ENCODE measurements around the gene SPAG4.

The SPAG4 gene

DNA sequence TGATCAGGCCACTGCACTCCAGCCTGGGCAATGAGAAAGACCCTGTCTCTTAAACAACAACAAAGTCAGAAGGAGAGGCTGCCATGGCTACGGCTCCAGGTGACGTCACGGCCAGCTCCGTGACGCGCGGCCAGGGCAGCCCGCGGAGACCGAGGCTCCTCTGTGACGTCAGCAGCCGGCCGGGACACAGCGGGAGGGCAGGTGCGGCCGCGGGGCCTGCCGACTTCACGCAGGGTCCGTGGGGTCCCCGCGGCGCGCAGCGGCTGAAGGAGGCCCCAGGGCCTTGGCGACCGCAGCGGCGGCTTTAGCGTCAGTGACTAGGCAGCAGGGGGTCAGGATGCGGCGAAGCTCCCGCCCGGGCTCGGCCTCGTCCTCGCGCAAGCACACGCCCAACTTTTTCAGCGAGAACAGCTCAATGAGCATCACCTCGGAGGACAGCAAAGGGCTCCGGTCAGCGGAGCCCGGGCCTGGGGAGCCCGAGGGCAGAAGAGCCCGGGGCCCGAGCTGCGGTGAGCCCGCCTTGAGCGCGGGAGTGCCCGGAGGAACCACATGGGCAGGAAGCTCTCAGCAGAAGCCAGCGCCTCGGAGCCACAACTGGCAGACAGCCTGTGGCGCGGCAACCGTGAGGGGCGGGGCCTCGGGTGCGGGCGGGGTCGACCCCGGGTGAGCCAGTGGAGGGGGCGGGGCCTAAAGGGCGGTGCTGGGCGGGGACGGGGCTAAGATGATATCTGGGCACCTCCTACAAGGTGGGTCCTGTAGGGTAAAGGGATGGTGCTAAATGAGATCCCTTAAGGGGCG, at the start of gene SPAG4:
Gene SPAG4, plus strand, starts transcription at position 163 of the 798 bp plus-strand sequence. Its CDS starts 175 bp downstream, at position 338.
- no peaks in the 10 kb centered on the region for H3K9me3 Mint-ChIP-seq
- H3K36me3 Mint-ChIP-seq, result no peaks in the 10 kb centered on the region
- peaks cover 11% of the 10 kb centered on the region for H3K27me3 Mint-ChIP-seq
- H3K4me3 Mint-ChIP-seq, result peak within 1 kb of the TSS; percentile 90
- peak within 1 kb of the TSS; percentile 91 for H3K27ac Mint-ChIP-seq
- peaks cover 76% of the 10 kb centered on the region for H3K4me1 Mint-ChIP-seq
- ATAC-seq, result peak; percentile 96

DNA sequence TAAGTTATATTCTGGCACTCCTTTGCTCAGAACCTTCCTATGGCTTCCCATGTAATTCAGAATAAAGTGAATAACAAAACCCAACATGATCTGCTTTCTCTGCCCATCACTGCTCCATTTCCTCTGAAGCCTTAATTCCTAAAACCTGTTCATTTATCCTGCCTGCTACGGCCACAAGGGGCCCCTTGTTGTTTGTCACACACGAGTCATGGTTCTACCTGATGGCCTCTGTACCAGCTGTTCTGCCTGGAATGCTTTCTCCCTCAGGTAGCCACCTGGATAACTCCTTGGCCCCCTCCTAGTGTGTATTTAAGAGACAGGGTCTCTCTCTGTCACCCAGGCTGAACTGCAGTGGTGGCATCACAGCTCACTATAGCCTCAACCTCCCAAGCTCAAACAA, 47.0 kb upstream of the SPAG4 start:
- Mint-ChIP-seq H3K9me3 (peaks cover 4% of the 10 kb centered on the region), H3K27me3 (peaks cover 17% of the 10 kb centered on the region), H3K4me3 (no peak overlapping the region), H3K4me1 (no peaks in the 10 kb centered on the region), H3K27ac (no peak overlapping the region), H3K36me3 (no peaks in the 10 kb centered on the region)
- no peak for ATAC-seq

GRCh38 chr20:35571555-35571954, 44.1 kb upstream of the SPAG4 start:
- Mint-ChIP-seq H3K4me3 (no peak overlapping the region), H3K36me3 (peaks cover 5% of the 10 kb centered on the region), H3K27ac (no peak overlapping the region), H3K9me3 (peaks cover 7% of the 10 kb centered on the region), H3K4me1 (no peaks in the 10 kb centered on the region), H3K27me3 (peaks cover 17% of the 10 kb centered on the region)
- ATAC-seq, result no peak

- H3K9me3 Mint-ChIP-seq, result peaks cover 7% of the 10 kb centered on the region
- peaks cover 5% of the 10 kb centered on the region for H3K36me3 Mint-ChIP-seq
- H3K27me3 Mint-ChIP-seq, result peaks cover 10% of the 10 kb centered on the region
- no peaks in the 10 kb centered on the region for H3K4me1 Mint-ChIP-seq
- no peak overlapping the region for H3K27ac Mint-ChIP-seq
- H3K4me3 Mint-ChIP-seq, result no peak overlapping the region
- no peak for ATAC-seq
These were observed 42.8 kb upstream of the SPAG4 start for GRCh38 chr20:35572838-35573237.

- no peak overlapping the region for H3K27ac Mint-ChIP-seq
These were observed 39.7 kb upstream of the SPAG4 start for GRCh38 chr20:35575958-35576357.

DNA sequence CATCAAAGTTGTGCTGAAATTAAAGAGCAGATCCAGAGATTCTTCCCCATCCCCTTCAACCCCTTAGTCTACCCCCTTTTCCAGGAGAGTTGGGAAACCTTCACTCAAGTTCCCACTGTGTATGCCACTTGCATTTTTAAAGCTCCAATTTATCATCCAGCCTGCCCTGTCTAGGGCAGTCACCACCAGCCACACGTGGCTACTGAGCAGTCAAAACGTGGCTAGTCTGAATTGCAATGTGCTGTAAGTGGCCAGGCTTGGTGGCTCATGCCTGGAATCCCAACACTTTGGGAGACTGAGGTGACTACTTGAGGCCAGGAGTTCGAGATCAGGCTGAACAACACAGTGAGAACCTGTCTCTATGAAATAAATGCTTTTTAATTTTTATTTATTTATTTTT, 38.8 kb upstream of the SPAG4 start:
- Mint-ChIP-seq H3K27ac (no peak overlapping the region), H3K4me1 (no peaks in the 10 kb centered on the region), H3K9me3 (peaks cover 9% of the 10 kb centered on the region), H3K4me3 (no peak overlapping the region), H3K27me3 (peaks cover 32% of the 10 kb centered on the region), H3K36me3 (peaks cover 5% of the 10 kb centered on the region)
- ATAC-seq, result no peak

More at GRCh38 chr20:35575958-35576357, 39.7 kb upstream of the SPAG4 start:
- H3K4me1 Mint-ChIP-seq, result no peaks in the 10 kb centered on the region
- no peak overlapping the region for H3K4me3 Mint-ChIP-seq
- ATAC-seq, result no peak
- H3K27me3 Mint-ChIP-seq, result peaks cover 31% of the 10 kb centered on the region
- H3K36me3 Mint-ChIP-seq, result peaks cover 5% of the 10 kb centered on the region
- peaks cover 7% of the 10 kb centered on the region for H3K9me3 Mint-ChIP-seq

- Mint-ChIP-seq H3K9me3 (peaks cover 12% of the 10 kb centered on the region), H3K36me3 (peaks cover 5% of the 10 kb centered on the region), H3K27ac (no peak overlapping the region), H3K4me1 (no peaks in the 10 kb centered on the region), H3K4me3 (no peak overlapping the region), H3K27me3 (peaks cover 40% of the 10 kb centered on the region)
- no peak for ATAC-seq
These were observed 37.2 kb upstream of the SPAG4 start for GRCh38 chr20:35578469-35578868.

DNA sequence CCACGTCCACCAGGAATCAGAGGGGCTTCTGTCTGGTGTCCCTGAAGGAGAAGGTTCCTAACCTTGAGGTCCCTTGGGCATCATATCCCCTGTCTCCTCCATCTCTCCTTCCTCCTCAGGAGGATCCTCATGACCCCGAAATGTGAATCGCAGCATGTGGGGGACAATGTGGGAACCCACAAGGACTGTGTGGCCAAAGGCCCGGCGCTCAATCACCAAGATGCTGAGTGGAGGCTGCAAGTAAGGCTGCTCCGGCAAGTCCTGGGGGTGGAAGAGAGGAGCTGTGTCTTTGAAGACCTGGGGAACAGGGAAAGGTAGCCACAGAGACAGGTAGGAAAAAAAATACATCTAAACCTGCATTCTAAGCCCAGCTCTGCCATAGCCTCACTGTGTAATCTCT, 36.4 kb upstream of the SPAG4 start:
- Mint-ChIP-seq H3K9me3 (peaks cover 9% of the 10 kb centered on the region), H3K4me3 (no peak overlapping the region), H3K27me3 (peaks cover 40% of the 10 kb centered on the region), H3K4me1 (no peaks in the 10 kb centered on the region), H3K27ac (no peak overlapping the region), H3K36me3 (peaks cover 1% of the 10 kb centered on the region)
- no peak for ATAC-seq

- H3K9me3 Mint-ChIP-seq, result peaks cover 9% of the 10 kb centered on the region
- H3K27ac Mint-ChIP-seq, result no peak overlapping the region
- peaks cover 30% of the 10 kb centered on the region for H3K27me3 Mint-ChIP-seq
- H3K4me1 Mint-ChIP-seq, result no peaks in the 10 kb centered on the region
- no peak for ATAC-seq
- H3K36me3 Mint-ChIP-seq, result no peaks in the 10 kb centered on the region
- no peak overlapping the region for H3K4me3 Mint-ChIP-seq
These were observed 33.5 kb upstream of the SPAG4 start for GRCh38 chr20:35582131-35582530.

DNA sequence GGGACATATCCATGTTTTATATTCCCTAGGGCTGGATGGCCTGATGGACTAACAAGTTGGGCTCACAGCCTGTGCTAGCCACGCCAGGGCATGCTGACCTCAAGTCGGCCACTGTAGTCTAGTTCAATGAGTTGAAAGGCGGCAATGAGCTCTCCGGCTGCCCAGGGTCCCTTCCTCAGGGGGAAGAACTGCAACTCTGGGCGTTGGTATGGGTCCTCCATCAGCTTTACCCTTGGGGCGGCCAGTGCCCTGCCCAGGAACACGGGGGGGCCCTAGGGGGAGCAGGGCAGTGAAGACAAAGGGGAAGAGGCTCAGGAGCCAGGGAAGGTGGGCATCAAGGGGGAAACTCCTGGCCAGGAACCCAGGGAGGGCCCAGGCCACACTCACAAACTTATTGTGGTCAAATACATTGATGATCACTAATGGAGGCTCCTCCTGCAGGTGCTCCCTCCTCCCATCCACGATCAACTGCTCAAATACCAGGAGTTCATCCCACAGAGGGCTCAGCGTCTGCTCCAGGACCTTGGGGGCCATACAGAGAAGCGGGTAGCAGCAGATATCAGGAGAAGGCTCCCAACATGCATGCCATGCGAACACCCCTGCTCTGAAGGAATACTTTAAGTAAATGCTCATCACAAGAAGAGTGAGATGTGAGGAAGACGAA, 32.8 kb upstream of the SPAG4 start:
- H3K4me3 Mint-ChIP-seq, result no peak overlapping the region
- H3K36me3 Mint-ChIP-seq, result no peaks in the 10 kb centered on the region
- no peak overlapping the region for H3K27ac Mint-ChIP-seq
- ATAC-seq, result no peak
- no peaks in the 10 kb centered on the region for H3K4me1 Mint-ChIP-seq
- peaks cover 9% of the 10 kb centered on the region for H3K9me3 Mint-ChIP-seq
- H3K27me3 Mint-ChIP-seq, result peaks cover 30% of the 10 kb centered on the region

GRCh38 chr20:35583636-35584560, 31.7 kb upstream of the SPAG4 start:
- H3K27me3 Mint-ChIP-seq, result peaks cover 23% of the 10 kb centered on the region
- H3K27ac Mint-ChIP-seq, result no peak overlapping the region
- H3K9me3 Mint-ChIP-seq, result peaks cover 9% of the 10 kb centered on the region
- H3K36me3 Mint-ChIP-seq, result no peaks in the 10 kb centered on the region
- no peaks in the 10 kb centered on the region for H3K4me1 Mint-ChIP-seq
- ATAC-seq, result peak; percentile 38
- H3K4me3 Mint-ChIP-seq, result no peak overlapping the region

DNA sequence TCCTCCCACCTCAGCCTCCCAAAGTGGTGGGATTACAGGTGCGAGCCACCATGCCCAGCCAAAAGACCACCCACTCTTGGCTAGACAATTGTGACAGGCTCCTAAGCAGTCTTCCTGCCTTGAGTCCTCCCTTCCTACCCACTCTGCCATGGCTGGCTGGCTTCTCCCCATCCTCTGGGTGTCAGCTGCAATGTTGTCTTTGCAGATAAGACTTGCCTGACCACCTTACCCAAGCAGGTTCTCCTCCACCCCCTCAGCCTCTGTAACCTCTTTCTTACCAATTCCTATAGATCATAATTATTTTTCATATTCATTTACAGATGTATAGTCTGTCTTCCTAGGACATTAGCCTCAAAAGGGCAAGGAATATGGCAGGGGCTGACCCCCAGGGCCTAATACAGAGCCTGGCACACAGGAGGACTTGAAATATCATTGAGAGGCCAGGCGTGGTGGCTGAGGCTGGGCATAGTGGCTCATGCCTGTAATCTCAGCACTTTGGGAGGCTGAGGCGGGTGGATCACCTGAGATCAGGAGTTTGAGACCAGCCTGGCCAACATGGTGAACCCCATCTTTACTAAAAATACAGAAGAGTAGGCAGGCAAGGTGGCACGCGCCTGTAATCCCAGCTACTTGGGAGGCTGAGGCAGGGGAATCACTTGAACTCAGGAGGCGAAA, 28.7 kb upstream of the SPAG4 start:
- no peak overlapping the region for H3K27ac Mint-ChIP-seq
- H3K27me3 Mint-ChIP-seq, result peaks cover 7% of the 10 kb centered on the region
- no peak for ATAC-seq
- no peak overlapping the region for H3K4me3 Mint-ChIP-seq
- H3K36me3 Mint-ChIP-seq, result no peaks in the 10 kb centered on the region
- no peaks in the 10 kb centered on the region for H3K4me1 Mint-ChIP-seq
- H3K9me3 Mint-ChIP-seq, result peaks cover 6% of the 10 kb centered on the region

DNA sequence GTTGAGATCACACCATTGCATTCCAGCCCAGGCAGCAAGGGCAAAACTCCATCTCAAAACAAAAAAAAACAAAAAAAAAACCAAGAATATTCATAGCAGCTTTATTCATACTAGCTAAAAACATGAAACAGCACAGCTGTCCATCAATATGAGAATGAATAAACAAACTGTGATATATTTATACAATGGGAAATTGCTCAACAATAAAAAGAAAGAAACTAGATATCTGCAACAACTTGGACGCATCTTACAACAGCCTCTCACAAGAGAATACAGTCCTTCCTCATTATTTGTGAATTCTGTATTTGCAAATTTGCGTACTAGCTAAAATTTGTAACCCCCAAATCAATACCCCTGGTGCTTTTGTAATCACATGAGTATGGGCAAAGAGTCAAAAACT, 28.2 kb upstream of the SPAG4 start:
- Mint-ChIP-seq H3K4me3 (no peak overlapping the region), H3K4me1 (no peaks in the 10 kb centered on the region), H3K27ac (no peak overlapping the region), H3K36me3 (no peaks in the 10 kb centered on the region), H3K27me3 (peaks cover 2% of the 10 kb centered on the region), H3K9me3 (peaks cover under 1% of the 10 kb centered on the region)
- no peak for ATAC-seq

DNA sequence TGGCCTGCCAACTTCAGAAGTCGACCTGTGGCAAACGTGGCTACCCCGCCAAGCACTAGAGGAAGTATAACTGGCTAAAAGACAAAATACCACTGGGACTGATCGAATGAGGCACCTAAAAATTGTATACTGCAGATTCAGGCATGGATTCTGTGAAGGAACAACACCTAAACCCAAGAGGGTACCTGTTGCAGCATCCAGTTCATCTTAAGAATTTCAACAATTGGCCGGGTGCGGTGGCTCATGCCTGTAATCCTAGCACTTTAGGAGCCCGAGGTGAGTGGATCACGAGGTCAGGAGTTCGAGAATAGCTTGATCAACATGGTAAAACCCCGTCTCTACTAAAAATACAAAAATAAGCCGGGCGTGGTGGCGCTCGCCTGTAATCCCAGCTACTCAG, 27.2 kb upstream of the SPAG4 start:
- Mint-ChIP-seq H3K27ac (no peak overlapping the region), H3K36me3 (no peaks in the 10 kb centered on the region), H3K9me3 (no peaks in the 10 kb centered on the region), H3K4me3 (no peak overlapping the region), H3K4me1 (no peaks in the 10 kb centered on the region), H3K27me3 (no peaks in the 10 kb centered on the region)
- ATAC-seq, result no peak
